DOHH2 (cell line): Measurements from ENCODE around the gene NELFB.

Source experiments
- EZH2phosphoT487 ChIP-seq: fragments of 200-600 bp; sonication (generic); IDR thresholded peaks from 2 replicates; pipeline ENCODE4 v1.6.1; 2017; ENCODE audit warnings: borderline replicate concordance, mild to moderate bottlenecking, antibody characterized with exemption, low read length, moderate library complexity, mixed read lengths
- TF ChIP-seq, protein P1 (sequence below): fragments of 200-600 bp; sonication (generic); IDR thresholded peaks from one replicate; pipeline ENCODE4 v1.5.1; 2014; ENCODE audit warnings: antibody characterized with exemption, mild to moderate bottlenecking, low read depth, low read length; ENCODE audit not compliant: poor library complexity, severe bottlenecking

DNA sequence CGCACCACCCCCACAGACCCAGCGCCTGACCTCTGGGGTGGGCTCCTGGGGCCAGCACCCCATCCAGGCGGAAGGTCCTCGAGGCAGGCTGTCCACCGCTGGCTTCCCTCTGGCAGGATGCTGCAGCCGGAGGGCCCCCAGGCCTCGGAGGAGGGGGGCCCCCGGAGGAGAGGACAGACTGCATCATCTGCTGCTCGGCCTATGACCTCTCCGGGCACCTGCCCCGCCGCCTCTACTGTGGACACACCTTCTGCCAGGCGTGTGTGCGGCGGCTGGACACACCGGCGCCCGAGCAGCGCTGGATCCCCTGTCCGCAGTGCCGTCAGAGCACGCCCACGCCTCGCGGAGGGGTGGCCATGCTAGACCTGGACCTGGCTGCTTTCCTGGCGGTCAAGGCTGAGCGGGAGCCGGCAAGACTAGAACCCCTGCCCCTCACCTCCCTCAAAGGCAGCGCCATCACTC, 26.6 kb upstream of the NELFB start:
- TF ChIP-seq, protein P1, sequence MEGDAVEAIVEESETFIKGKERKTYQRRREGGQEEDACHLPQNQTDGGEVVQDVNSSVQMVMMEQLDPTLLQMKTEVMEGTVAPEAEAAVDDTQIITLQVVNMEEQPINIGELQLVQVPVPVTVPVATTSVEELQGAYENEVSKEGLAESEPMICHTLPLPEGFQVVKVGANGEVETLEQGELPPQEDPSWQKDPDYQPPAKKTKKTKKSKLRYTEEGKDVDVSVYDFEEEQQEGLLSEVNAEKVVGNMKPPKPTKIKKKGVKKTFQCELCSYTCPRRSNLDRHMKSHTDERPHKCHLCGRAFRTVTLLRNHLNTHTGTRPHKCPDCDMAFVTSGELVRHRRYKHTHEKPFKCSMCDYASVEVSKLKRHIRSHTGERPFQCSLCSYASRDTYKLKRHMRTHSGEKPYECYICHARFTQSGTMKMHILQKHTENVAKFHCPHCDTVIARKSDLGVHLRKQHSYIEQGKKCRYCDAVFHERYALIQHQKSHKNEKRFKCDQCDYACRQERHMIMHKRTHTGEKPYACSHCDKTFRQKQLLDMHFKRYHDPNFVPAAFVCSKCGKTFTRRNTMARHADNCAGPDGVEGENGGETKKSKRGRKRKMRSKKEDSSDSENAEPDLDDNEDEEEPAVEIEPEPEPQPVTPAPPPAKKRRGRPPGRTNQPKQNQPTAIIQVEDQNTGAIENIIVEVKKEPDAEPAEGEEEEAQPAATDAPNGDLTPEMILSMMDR = no peak
- no peak for TF ChIP-seq EZH2phosphoT487
